ENCODE results near the gene LSAMP. TPM values are rescaled to one million over a fixed set of nuclear protein-coding genes. Genes with fewer than 3 reads are reported as not detected.
A peak's percentile ranks its signal among the peaks of the same experiment; 100 is the strongest.

LSAMP gene
- total and polyA plus RNA-seq, 2 of the 8 experiments (the other 6 are each of a cell fraction or from before 2014, with no cell fraction given), result 1.8 to 5.7 TPM

- no peak for FAIRE-seq
- no peak overlapping the region for H2BK120ac ChIP-seq (replicated peaks; ENCODE audit: low read depth, low read length)
- H3K23me2 ChIP-seq (ENCODE audit: low read depth, low read length), result no peaks in the 10 kb centered on the region
- no peak overlapping the region for H4K8ac ChIP-seq (ENCODE audit: extremely low read depth, insufficient read depth, low read length)
- no peaks in the 10 kb centered on the region for H3K9me3 ChIP-seq (ENCODE audit: insufficient read depth in 2 of 2, low read depth in 1 of 2, low read length in 1 of 2)
- H3K18ac ChIP-seq (ENCODE audit: extremely low read depth, low read length), result no peak overlapping the region
- H2BK5ac ChIP-seq (ENCODE audit: low read depth, low read length), result no peak overlapping the region
- H3K4ac ChIP-seq (replicated peaks; ENCODE audit: insufficient read length, low read depth, low read length), result no peak overlapping the region
- no peak for DNase-seq (ENCODE audit: low read depth in 1 of 2, low spot score in 2 of 2)
- no peaks in the 10 kb centered on the region for H3K79me1 ChIP-seq (ENCODE audit: low read depth, low read length)
- TF ChIP-seq RAD21 (IDR thresholded peaks at IDR 0.05 in 1 of 2, conservative IDR thresholded peaks at IDR 0.05 in 1 of 2; ENCODE audit: low read depth in 2 of 2, low read length in 2 of 2) (peak in 1 of 2 experiments; percentile 37; a peak in 3 of 4 replicates), CREB1 (IDR thresholded peaks at IDR 0.05) (no peak)
- H3K9ac ChIP-seq (replicated peaks in 1 of 4; ENCODE audit: extremely low read depth in 1 of 4, low read depth in 3 of 4, low read length in 3 of 4), result no peak overlapping the region
- H3K27me3 ChIP-seq (replicated peaks in 1 of 4; ENCODE audit: control insufficient read depth in 3 of 4, extremely low read depth in 1 of 4, insufficient read depth in 3 of 4, low read length in 3 of 4), result no peaks in the 10 kb centered on the region
- H3K23ac ChIP-seq (ENCODE audit: insufficient read length), result no peak overlapping the region
- H2BK15ac ChIP-seq (ENCODE audit: low read length), result no peak overlapping the region
- POLR2A ChIA-PET (ENCODE audit: partially characterized antibody), result no interaction called here
- no peak overlapping the region for H3K27ac ChIP-seq (ENCODE audit: low read depth, low read length)
- no peak overlapping the region for H2BK12ac ChIP-seq (ENCODE audit: low read depth, low read length)
- no peak overlapping the region for H2AFZ ChIP-seq (ENCODE audit: low read length)
- H3K79me2 ChIP-seq (ENCODE audit: control insufficient read depth in 1 of 2, insufficient read depth in 2 of 2, low read length in 2 of 2), result no peaks in the 10 kb centered on the region
- H4K91ac ChIP-seq (replicated peaks; ENCODE audit: insufficient read length, low read length), result no peak overlapping the region
- H3K56ac ChIP-seq (replicated peaks; ENCODE audit: insufficient read length, low read depth, low read length), result no peak overlapping the region
- no peaks in the 10 kb centered on the region for H3K36me3 ChIP-seq (ENCODE audit: control insufficient read depth in 2 of 4, insufficient read depth in 4 of 4, low read length in 3 of 4)
- no peak overlapping the region for H4K5ac ChIP-seq (ENCODE audit: insufficient read length, low read depth, low read length)
- no peak overlapping the region for H3K14ac ChIP-seq (ENCODE audit: insufficient read length)
- CTCF ChIA-PET (ENCODE audit: partially characterized antibody), result interaction anchor here (0.8 kb wide), 1 partner anchor 657 kb away, joined by 4 read pairs; no protein-coding TSS in a partner anchor
- no peaks in the 10 kb centered on the region for H4K20me1 ChIP-seq (replicated peaks in 1 of 2; ENCODE audit: control insufficient read depth in 1 of 2, insufficient read depth in 2 of 2, low read length in 2 of 2)
- H3K4me1 ChIP-seq (replicated peaks in 1 of 4; ENCODE audit: control insufficient read depth in 3 of 4, insufficient read depth in 4 of 4, low read length in 3 of 4), result 0 out of 7 replicates have a peak, but pooled peaks cover 0 to 2% (median 0%) of the 10 kb centered on the region in 4 experiments
- H3K4me2 ChIP-seq (ENCODE audit: insufficient read depth in 1 of 2, low read depth in 2 of 2, low read length in 2 of 2), result no peak overlapping the region
- H2BK20ac ChIP-seq (ENCODE audit: low read length), result no peak overlapping the region
- H3K4me3 ChIP-seq (ENCODE audit: extremely low read depth in 1 of 4, insufficient read depth in 2 of 4, low read depth in 3 of 4, low read length in 4 of 4), result no peak overlapping the region
- H2AK5ac ChIP-seq (ENCODE audit: low read depth, low read length), result no peak overlapping the region
Measured at GRCh38 chr3:116102037-116102436, 343.2 kb downstream of the LSAMP start.

Measured in H1 (cell line).